NCI-H1436 (cell line): Measurements from ENCODE around the gene ID1.
"Not testable (repeated sequence)": the region's sequence is repeated elsewhere in the genome, so short reads cannot be mapped to it uniquely, and the experiment has no call there.

Experiments used
- DNase-seq: peaks from one replicate; lab custom pipeline; 2025; lab: John Stamatoyannopoulos, UW

ID1 gene

DNA sequence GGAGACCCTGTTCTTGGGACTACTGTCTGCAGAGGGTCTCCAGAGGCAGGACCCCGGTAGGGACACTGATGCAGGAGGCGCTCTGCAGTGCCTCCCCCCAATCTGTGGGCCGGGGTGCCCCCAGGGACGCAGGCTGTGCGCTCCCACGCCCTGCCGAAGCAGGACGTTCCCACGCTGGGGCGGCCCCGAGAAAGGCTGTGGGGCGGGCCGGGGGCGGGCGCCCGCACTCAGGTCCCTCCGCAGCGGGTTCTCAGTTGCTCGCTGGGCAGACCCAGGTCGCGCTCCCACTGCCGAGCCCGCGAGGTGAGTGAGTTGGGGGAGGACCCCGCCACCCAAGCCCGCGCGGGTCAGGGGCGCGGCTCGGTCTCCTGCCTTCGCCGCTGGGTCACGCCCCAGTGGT is 32.6 kb downstream of the ID1 start, which contains the start of gene COX4I2:
Gene COX4I2 (plus strand): TSS at position 253 of the 400 bp plus-strand sequence. CDS start 1,106 bp downstream, outside the sequence.
- DNase-seq: no peak

DNA sequence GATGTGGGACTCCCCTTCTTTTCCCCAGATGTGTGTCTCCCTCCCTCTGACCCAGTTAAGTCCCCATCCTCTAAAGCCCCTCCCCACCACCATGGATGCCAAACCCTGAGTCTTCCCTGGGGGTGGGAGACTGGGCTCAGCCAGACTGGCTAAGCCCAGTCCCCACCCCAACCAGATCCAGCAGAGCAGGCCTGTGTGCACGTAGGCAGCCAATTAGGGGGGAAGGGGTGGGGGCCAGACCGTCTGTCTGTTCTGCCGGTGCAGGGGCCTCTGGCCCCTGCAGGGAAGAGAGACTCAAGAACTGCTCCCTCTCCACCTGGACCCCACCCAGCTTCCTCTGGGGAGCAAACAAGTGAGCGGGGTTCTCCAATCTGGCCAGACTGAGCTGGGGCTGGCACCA is 33.2 kb downstream of the ID1 start:
- DNase-seq: peak; percentile 15

DNA sequence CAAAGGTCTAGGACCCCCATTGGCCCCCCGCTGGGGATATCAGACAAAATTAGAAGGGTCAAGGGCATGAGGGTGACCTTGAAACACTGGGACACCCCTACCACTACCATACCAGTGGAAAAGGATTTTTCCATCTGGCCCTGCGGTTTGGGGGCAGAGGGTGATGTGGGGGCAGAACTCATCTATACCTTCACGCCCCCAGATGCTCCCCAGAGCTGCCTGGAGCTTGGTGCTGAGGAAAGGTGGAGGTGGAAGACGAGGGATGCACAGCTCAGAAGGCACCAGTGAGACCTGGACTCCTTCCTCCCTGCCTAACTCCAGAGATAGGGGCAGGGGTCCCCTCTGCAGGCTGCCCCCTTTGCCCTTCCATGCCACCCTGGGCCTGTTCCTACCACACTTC is 33.7 kb downstream of the ID1 start:
- DNase-seq: no peak

DNA sequence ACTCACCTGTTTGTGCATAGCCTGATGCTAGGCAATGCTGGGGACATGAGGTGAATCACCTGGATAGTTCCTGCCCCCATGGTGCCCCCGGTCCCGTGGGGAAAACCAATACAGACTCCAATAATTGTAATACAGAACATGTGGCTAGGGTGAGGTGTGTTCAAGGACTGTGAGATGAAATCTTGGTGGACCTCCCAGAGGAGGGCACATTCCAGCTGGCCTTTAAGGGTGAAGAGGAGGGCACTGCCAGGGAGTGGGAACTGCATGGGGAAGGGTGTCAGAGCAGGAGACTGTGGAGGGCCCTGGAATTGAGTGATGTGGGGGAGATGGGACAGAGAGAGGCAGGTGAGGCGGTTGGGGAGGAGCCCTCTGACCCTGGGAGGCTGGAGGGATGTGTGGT is 35.2 kb downstream of the ID1 start:
- DNase-seq: no peak

DNA sequence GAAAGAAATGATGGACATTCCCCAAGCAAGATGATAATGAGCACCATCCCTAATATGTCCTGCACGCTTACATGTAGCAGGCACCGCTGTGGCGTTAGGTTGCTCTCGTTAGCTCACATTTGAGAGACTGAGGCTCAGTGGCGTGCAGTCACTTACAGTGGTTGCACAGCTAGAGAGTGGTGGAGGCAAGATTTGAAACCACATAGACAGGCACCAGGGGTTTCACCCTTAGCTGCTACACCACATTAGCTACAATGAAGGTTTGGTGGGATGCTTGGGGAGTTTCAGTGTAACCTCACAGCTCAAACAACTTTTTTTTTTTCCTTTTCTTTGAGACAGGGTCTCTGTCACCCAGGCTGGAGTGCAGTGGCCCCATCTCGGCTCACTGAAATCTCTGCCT is 36.3 kb downstream of the ID1 start:
- DNase-seq: no peak

DNA sequence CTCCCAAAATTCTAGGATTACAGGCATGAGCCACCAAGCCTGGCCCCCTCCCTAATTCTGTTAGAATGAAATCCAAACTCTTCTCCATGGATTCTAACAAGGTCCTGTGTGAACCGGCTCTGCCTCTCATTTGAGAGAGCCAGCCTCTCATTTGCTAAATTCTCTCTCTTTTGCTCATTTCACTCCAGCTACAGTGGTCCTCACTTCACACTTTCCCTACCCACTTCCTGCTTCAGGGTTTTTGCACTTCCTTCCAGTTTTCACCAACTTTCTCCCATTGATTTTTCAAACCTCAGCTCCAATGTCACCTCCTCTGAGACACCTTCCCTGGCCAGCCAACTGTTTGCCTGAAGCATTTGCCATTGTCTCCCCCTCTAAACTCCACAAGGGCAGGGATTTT is 37.7 kb downstream of the ID1 start:
- DNase-seq: no peak

DNA sequence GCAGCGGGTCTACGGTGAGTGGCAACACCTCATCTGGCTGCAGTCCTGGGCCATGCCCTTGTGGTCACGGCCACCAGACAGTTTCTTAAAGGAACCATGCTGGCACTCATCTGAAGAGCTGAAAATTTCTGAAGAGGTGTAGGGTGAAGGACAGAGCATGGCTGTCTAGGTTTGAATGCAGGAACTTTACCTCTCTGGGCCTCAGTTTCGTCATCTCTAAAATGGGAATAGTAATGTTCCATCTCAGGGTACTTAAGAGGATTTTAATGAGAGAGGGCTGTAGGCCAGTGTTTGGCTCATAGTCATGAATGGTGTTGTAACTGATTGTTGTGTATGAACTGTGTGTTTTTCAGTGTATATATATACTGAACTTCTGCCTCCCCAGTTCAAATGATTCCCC is 38.4 kb downstream of the ID1 start:
- DNase-seq: no peak

DNA sequence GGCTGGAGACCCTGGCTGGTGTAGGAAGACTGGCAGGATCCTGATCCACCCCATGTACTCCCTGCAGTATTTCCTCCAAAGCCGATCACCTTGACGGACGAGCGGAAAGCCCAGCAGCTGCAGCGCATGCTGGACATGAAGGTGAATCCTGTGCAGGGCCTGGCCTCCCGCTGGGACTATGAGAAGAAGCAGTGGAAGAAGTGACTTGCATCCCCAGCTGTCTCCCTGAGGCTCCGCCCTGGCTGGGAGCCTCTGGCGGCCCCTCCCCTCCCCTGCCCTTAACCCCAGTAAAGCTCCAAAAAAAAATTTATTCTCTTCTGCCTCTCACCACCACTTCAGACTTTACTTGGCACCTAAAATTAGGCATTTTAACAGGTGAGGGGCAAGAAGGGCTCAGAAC is 39.6 kb downstream of the ID1 start:
- no peak for DNase-seq

DNA sequence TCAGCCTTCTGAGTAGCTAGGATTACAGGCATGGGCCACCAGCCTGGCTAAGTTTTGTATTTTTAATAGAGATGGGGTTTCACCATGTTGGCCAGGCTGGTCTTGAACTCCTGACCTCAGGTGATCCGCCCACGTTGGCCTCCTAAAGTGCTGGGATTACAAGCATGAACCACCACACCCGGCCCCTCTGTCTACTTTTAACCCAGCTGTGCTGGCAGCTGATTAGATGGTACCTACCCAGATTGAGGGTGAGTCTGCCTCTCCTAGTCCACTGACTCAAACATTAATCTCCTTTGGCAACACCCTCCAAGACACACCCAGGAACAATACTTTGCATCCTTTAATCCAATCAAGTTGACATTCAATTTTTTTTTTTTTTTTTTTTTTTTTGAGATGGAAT is 43.0 kb downstream of the ID1 start:
- not testable (repeated sequence) for DNase-seq

DNA sequence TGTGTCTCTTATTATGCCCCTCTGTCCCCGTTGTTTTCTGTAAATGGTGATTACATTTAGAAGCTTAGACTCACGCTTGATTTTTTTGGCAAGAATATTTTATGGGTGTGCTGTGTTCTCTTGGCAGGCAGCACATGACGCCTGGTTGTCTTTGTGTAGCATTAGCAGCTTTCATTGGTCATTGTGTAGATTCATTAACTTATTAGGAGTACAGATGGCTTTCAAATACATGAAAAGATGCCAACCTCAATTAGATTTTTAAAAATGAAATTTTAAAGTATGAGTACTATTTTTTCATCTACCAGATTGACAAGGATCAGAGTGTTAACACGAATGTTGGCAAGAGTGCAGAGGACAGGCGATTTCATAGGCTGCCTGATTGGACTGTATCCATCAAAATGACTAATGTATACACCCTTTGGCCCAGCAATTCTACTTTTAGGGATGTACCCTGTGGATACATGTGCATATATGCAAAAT is 47.9 kb downstream of the ID1 start:
- DNase-seq: no peak

DNA sequence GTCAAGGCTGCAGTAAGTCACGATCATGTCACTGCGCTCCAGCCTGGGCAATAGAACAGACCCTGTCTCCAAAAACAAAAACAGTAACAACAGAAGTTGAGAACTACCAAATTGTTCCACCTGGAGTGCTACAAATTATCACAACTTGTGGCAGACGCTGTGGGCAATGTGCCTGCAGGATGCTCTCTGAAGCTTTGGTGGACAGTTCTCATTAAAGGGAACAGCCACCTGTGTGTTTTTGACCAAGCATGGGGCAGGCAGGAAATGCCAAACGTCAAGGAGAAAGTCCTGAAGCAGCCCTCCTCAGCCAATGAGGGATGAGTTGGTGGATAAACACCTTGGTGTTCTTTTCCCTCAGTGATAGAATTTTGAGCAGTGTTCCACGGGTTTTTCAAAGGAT is 48.5 kb downstream of the ID1 start:
- no peak for DNase-seq

DNA sequence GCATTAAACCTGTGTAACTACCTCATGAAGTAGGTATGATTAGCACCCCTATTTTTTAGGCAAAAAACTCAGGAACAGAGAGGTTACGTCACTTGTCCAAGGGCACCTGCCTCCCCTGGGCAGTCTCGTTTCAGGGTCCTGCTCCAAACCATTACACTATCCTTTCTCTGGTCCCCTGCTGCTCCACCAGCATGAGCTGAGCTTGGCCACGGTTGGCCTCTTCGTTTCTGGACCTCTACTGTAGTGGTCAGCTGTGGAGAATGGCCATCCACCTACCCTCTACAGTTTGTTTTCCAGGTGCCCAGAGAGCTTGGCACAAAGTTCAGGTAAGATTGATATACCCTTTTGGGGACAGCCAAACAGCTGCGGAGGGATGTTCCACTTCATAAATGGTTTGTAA is 49.4 kb downstream of the ID1 start:
- DNase-seq: no peak
